Measurements from ENCODE around the gene ZNF710. TPM values are rescaled to one million over a fixed set of nuclear protein-coding genes. Genes with fewer than 3 reads are reported as not detected.

ZNF710 gene
- total and polyA plus RNA-seq, 2 of the 8 experiments (the other 6 are each of a cell fraction or from before 2014, with no cell fraction given), result 10.5 to 24.0 TPM

GRCh38 chr15:90043530-90044010 is 42.4 kb downstream of the ZNF710 start:
- no peak overlapping the region for H3K4me2 ChIP-seq (ENCODE audit: insufficient read depth in 1 of 2, low read depth in 2 of 2, low read length in 2 of 2)
- H4K8ac ChIP-seq (ENCODE audit: extremely low read depth, insufficient read depth, low read length), result no peak overlapping the region
- no peaks in the 10 kb centered on the region; a peak in 1 of 4 replicates for H3K79me2 ChIP-seq (ENCODE audit: control insufficient read depth in 1 of 2, insufficient read depth in 2 of 2, low read length in 2 of 2)
- H3K9ac ChIP-seq (replicated peaks in 1 of 4; ENCODE audit: extremely low read depth in 1 of 4, low read depth in 3 of 4, low read length in 3 of 4), result no peak overlapping the region; a peak in 1 of 7 replicates
- no peak overlapping the region for H2AFZ ChIP-seq (ENCODE audit: low read length)
- H2BK20ac ChIP-seq (ENCODE audit: low read length), result no peak overlapping the region
- no peak overlapping the region for H3K23ac ChIP-seq (ENCODE audit: insufficient read length)
- no peak overlapping the region for H2BK15ac ChIP-seq (ENCODE audit: low read length)
- H4K5ac ChIP-seq (ENCODE audit: insufficient read length, low read depth, low read length), result no peak overlapping the region
- no peak overlapping the region for H3K14ac ChIP-seq (ENCODE audit: insufficient read length)
- H2BK5ac ChIP-seq (ENCODE audit: low read depth, low read length), result no peak overlapping the region
- H3K23me2 ChIP-seq (ENCODE audit: low read depth, low read length), result no peaks in the 10 kb centered on the region; the same call in 1 of the 2 replicates
- H2AK5ac ChIP-seq (ENCODE audit: low read depth, low read length), result no peak overlapping the region
- no peak overlapping the region for H3K18ac ChIP-seq (ENCODE audit: extremely low read depth, low read length)
- H4K91ac ChIP-seq (replicated peaks; ENCODE audit: insufficient read length, low read length), result no peak overlapping the region
- no peaks in the 10 kb centered on the region for H3K27me3 ChIP-seq (replicated peaks in 1 of 4; ENCODE audit: control insufficient read depth in 3 of 4, extremely low read depth in 1 of 4, insufficient read depth in 3 of 4, low read length in 3 of 4)
- H3K27ac ChIP-seq (ENCODE audit: low read depth, low read length), result no peak overlapping the region
- ChIA-PET CTCF (ENCODE audit: partially characterized antibody) (interaction anchor here (0.7 to 1.4 kb wide), 5 partner anchors 9 to 277 kb away, joined by 3 to 5 read pairs (median 4); no protein-coding TSS in a partner anchor), POLR2A (ENCODE audit: partially characterized antibody) (interaction anchor here (0.6 to 1.2 kb wide), 4 partner anchors 9 to 41 kb away, joined by 3 to 4 read pairs (median 3); no protein-coding TSS in a partner anchor)
- no peak overlapping the region for H2BK120ac ChIP-seq (replicated peaks; ENCODE audit: low read depth, low read length)
- no peak overlapping the region for H3K56ac ChIP-seq (replicated peaks; ENCODE audit: insufficient read length, low read depth, low read length)
- H4K20me1 ChIP-seq (replicated peaks in 1 of 2; ENCODE audit: control insufficient read depth in 1 of 2, insufficient read depth in 2 of 2, low read length in 2 of 2), result no peaks in the 10 kb centered on the region
- H3K4ac ChIP-seq (replicated peaks; ENCODE audit: insufficient read length, low read depth, low read length), result no peak overlapping the region
- peaks cover 12% of the 10 kb centered on the region for H3K79me1 ChIP-seq (ENCODE audit: low read depth, low read length)
- H3K4me1 ChIP-seq (replicated peaks in 1 of 4; ENCODE audit: control insufficient read depth in 3 of 4, insufficient read depth in 4 of 4, low read length in 3 of 4), result peaks cover 0 to 20% (median 5%) of the 10 kb centered on the region in 4 experiments; a peak in 4 of 7 replicates
- no peak overlapping the region for H2BK12ac ChIP-seq (ENCODE audit: low read depth, low read length)
- H3K9me3 ChIP-seq (ENCODE audit: insufficient read depth in 2 of 2, low read depth in 1 of 2, low read length in 1 of 2), result no peaks in the 10 kb centered on the region
- TF ChIP-seq TBP (IDR thresholded peaks at IDR 0.05; ENCODE audit: low read depth, low read length), result no peak
- no peak overlapping the region for H3K4me3 ChIP-seq (ENCODE audit: extremely low read depth in 1 of 4, insufficient read depth in 2 of 4, low read depth in 3 of 4, low read length in 4 of 4)
- 77% methylated on average over 5 of the region's 5 CpGs; no CpG with 5 or more reads in 1 of the 2 experiments for WGBS, 2 experiments (ENCODE audit: extremely low coverage in 1 of 2, insufficient coverage in 1 of 2, insufficient read length in 1 of 2, insufficient replicate concordance in 2 of 2, low coverage in 1 of 2, low lambda C conversion rate in 2 of 2, missing lambda C conversion rate in 1 of 2)
- FAIRE-seq, result no peak
- no peak for DNase-seq (ENCODE audit: low read depth in 1 of 2, low spot score in 2 of 2)
- H3K36me3 ChIP-seq (ENCODE audit: control insufficient read depth in 2 of 4, insufficient read depth in 4 of 4, low read length in 3 of 4), result no peaks in the 10 kb centered on the region

Measured in H1 (cell line).